HCT116 (cell line): ENCODE data around the gene RMDN2.

Experiments used
- EZH2 ChIP-seq: fragments of 200-600 bp; sonication (generic); IDR thresholded peaks from 2 replicates; pipeline ENCODE4 v1.6.1; 2017; ENCODE audit warnings: antibody characterized with exemption, mixed run types
- POLR2AphosphoS5 ChIP-seq: IDR thresholded peaks from 2 replicates; pipeline ENCODE4 v1.6.1; 2011; ENCODE audit warnings: mild to moderate bottlenecking, low read depth, low read length, moderate library complexity
- TF ChIP-seq, protein P1 (sequence below), 3 experiments: fragments of 200-600 bp in 1 of 3; sonication (generic) in 1 of 3; IDR thresholded peaks in 2 of 3; conservative IDR thresholded peaks in 1 of 3; 2 replicates each; pipeline ENCODE4 v1.5.1; 2012 to 2017; ENCODE audit warnings: low read depth in 2 of 3, low read length in 2 of 3, antibody characterized with exemption in 1 of 3, borderline replicate concordance in 1 of 3, control low read depth in 1 of 3, mild to moderate bottlenecking in 1 of 3, mixed read lengths in 1 of 3, mixed run types in 1 of 3, moderate library complexity in 1 of 3; ENCODE audit not compliant: insufficient read depth in 1 of 3

DNA sequence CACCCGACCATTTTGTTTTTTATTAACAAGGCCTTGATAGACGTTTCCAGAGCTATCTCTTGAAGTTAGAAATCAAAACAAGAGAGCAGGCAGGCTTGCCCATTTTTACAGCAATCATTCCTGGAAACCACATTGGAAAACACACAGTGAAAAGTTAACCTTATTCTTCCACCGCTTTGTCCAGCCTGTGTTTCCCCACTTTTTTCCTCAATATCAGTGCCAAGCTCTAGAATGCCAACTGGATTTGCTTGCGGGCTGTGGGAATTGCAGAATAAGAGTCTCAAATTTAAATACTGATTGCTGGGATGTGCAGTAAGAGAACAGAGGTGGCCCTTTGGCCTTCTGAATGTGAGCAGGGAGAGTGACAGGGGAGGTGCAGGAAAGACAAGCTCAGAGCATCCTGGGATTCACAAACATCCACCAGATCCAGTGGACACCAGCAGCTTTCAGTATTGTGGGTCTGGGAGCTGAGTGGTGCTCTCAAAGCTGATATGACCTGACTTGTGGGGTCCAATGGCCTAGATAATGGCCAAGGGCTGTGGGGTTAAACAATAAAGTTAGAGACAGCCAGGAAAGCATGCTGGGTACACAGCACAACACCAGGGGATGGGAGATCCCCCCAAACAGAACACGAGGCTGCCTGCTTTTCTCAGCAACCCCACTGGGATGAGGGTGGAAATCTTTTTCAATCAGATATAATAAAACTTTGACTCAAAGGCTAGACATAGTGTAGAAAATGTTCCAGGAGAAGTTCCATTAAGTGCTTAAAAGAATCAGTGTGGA lies 135.3 kb downstream of the RMDN2 start:
- no peak for TF ChIP-seq POLR2AphosphoS5
- TF ChIP-seq, protein P1, sequence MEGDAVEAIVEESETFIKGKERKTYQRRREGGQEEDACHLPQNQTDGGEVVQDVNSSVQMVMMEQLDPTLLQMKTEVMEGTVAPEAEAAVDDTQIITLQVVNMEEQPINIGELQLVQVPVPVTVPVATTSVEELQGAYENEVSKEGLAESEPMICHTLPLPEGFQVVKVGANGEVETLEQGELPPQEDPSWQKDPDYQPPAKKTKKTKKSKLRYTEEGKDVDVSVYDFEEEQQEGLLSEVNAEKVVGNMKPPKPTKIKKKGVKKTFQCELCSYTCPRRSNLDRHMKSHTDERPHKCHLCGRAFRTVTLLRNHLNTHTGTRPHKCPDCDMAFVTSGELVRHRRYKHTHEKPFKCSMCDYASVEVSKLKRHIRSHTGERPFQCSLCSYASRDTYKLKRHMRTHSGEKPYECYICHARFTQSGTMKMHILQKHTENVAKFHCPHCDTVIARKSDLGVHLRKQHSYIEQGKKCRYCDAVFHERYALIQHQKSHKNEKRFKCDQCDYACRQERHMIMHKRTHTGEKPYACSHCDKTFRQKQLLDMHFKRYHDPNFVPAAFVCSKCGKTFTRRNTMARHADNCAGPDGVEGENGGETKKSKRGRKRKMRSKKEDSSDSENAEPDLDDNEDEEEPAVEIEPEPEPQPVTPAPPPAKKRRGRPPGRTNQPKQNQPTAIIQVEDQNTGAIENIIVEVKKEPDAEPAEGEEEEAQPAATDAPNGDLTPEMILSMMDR (IDR thresholded peaks at IDR 0.05 in 2 of 3, conservative IDR thresholded peaks at IDR 0.05 in 1 of 3; ENCODE audit: borderline replicate concordance in 1 of 3, insufficient read depth in 1 of 3, low read depth in 2 of 3, low read length in 2 of 3): no peak
- no peak for TF ChIP-seq EZH2
